22Rv1 (cell line): ENCODE data around the gene KCNQ5.

Experiments used
- H3K27ac ChIP-seq: fragments of 450-650 bp; 2 replicates; pipeline ENCODE4 v1.5.1; 2017
- CTCF ChIP-seq: fragments of 450-650 bp; IDR thresholded peaks from 2 replicates; pipeline ENCODE4 v1.5.1; 2017; ENCODE audit warnings: mild to moderate bottlenecking
- ZFX ChIP-seq: fragments of 450-650 bp; IDR thresholded peaks from 2 replicates; pipeline ENCODE4 v1.6.1; 2017; ENCODE audit warnings: antibody characterized with exemption, borderline replicate concordance

Gene KCNQ5

GRCh38 chr6:72716916-72717315, 95.1 kb downstream of the KCNQ5 start:
- no peak overlapping the region for H3K27ac ChIP-seq
- no peak for TF ChIP-seq ZFX
- TF ChIP-seq CTCF = no peak

- no peak overlapping the region for H3K27ac ChIP-seq
These were observed 98.6 kb downstream of the KCNQ5 start for GRCh38 chr6:72720464-72720863.

GRCh38 chr6:72721346-72721745, 99.5 kb downstream of the KCNQ5 start:
- TF ChIP-seq ZFX = no peak
- no peak for TF ChIP-seq CTCF
- no peak overlapping the region for H3K27ac ChIP-seq

More at GRCh38 chr6:72720464-72720863, 98.6 kb downstream of the KCNQ5 start:
- TF ChIP-seq CTCF = no peak
- TF ChIP-seq ZFX = no peak

- TF ChIP-seq CTCF (no peak), ZFX (no peak)
- no peak overlapping the region for H3K27ac ChIP-seq
These were observed 102.7 kb downstream of the KCNQ5 start for GRCh38 chr6:72724545-72724944.

- no peak overlapping the region for H3K27ac ChIP-seq
- TF ChIP-seq CTCF (no peak), ZFX (no peak)
These were observed 107.0 kb downstream of the KCNQ5 start for GRCh38 chr6:72728706-72729343.

- H3K27ac ChIP-seq = no peak overlapping the region
- TF ChIP-seq ZFX (no peak), CTCF (no peak)
These were observed 111.2 kb downstream of the KCNQ5 start for GRCh38 chr6:72733045-72733444.

- no peak for TF ChIP-seq CTCF
- no peak for TF ChIP-seq ZFX
- H3K27ac ChIP-seq = no peak overlapping the region
These were observed 116.2 kb downstream of the KCNQ5 start for GRCh38 chr6:72738091-72738490.
